AG04450 (cell line): ENCODE data around the gene DDR2. TPM values are rescaled to one million over a fixed set of nuclear protein-coding genes. Genes with fewer than 3 reads are reported as not detected.

Source experiments
- CTCF ChIA-PET: fragments of 300-600, 350-600 bp; formaldehyde crosslinking; extraction: SDS; loops from one replicate; lab custom pipeline; 2022; ENCODE audit warnings: antibody characterized with exemption, inconsistent platforms; lab: Charles Lee
- POLR2A ChIA-PET: fragments of 350-600 bp; formaldehyde crosslinking; extraction: SDS; loops from one replicate; lab custom pipeline; 2021; ENCODE audit warnings: antibody characterized with exemption, inconsistent platforms; lab: Yijun Ruan, JAX
- DNase-seq: peaks from one replicate; pipeline ENCODE4 v3.0.0-alpha.2; 2011; ENCODE audit warnings: low read depth, low spot score
- H3K27ac ChIP-seq: one replicate; pipeline ENCODE4 v1.5.1; 2012; ENCODE audit warnings: low read depth, low read length, control low read depth
- H3K27me3 ChIP-seq: one replicate; pipeline ENCODE4 v1.6.0; 2012; ENCODE audit warnings: low read length; ENCODE audit not compliant: control insufficient read depth, insufficient read depth
- H3K4me3 ChIP-seq: 2 replicates; pipeline ENCODE4 v1.5.1; 2011; ENCODE audit warnings: mild to moderate bottlenecking, low read depth, low read length, control low read depth
- H3K9me3 ChIP-seq: 2 replicates; pipeline ENCODE4 v1.5.1; 2012; ENCODE audit warnings: low read length; ENCODE audit not compliant: control insufficient read depth, insufficient read depth
- CTCF ChIP-seq: IDR thresholded peaks from 2 replicates; pipeline ENCODE4 v1.5.1; 2011; ENCODE audit warnings: low read depth, low read length, control low read depth, inconsistent platforms
- polyA plus RNA-seq: library from polyadenylated mRNA; depleted of rRNA; stranded (reverse); fragments of >200 nt; gene quantifications from 2 replicates; pipeline ENCODE4 v1.2.3, GENCODE V29; 2011

The DDR2 gene
- polyA plus RNA-seq, 1 experiment: 194 TPM

DNA sequence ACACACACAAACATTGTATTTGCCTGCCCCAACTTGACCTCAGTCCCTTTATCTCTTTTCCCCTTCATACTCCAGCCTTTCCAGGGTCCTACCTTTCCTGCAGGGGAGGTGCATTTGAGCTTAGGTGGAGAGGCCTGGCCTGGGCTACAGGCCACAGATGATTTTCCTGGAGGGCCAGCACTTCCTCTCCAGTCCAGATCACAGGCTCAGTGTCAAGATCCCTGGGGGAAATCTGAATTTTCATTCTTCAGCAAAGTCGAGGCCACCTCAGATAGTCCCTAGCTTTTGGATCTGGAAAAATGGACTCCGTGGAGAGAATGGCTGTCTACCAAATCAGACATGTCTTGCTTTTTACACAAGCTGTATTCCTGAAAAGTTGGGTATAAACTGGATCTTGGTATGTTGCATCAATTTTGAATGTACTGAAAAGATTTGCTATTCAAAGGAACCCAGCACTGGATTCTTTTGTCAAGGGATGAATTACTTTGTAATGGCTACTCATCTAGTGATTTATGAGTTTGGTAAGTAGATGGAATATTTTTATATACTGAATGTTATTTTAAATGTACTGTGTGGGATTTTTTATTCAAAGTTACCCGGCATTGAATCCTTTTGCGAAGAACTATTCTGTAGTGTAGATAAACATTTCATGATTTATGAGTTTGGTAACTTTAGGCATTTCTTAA lies 78.7 kb downstream of the DDR2 start:
- no peak for DNase-seq
- ChIA-PET POLR2A (interaction anchor here (0.8 to 1.1 kb wide), 3 partner anchors 15 to 81 kb away, joined by 3 to 5 read pairs (median 4); no protein-coding TSS in a partner anchor), CTCF (no interaction called here)
- Histone ChIP-seq H3K27me3 (no peaks in the 10 kb centered on the region), H3K4me3 (no peak overlapping the region), H3K27ac (peak overlapping the region; percentile 31), H3K9me3 (no peaks in the 10 kb centered on the region)
- TF ChIP-seq CTCF: no peak

- ChIA-PET POLR2A (no interaction called here), CTCF (interaction anchor here (1.4 to 1.5 kb wide), 2 partner anchors 98 to 99 kb away, joined by 4 read pairs; no protein-coding TSS in a partner anchor)
- Histone ChIP-seq H3K9me3 (no peaks in the 10 kb centered on the region), H3K4me3 (no peak overlapping the region), H3K27me3 (no peaks in the 10 kb centered on the region), H3K27ac (no peak overlapping the region)
- no peak for DNase-seq
- TF ChIP-seq CTCF: no peak
Measured at GRCh38 chr1:162712317-162713029, 80.2 kb downstream of the DDR2 start.

- POLR2A ChIA-PET: no interaction called here
- DNase-seq: no peak
- no peak overlapping the region for H3K4me3 ChIP-seq
- no peak for TF ChIP-seq CTCF
- H3K27ac ChIP-seq: no peak overlapping the region
- H3K9me3 ChIP-seq: no peaks in the 10 kb centered on the region
- CTCF ChIA-PET: interaction anchor here (3.7 kb wide), 1 partner anchor 102 kb away, joined by 9 read pairs; no protein-coding TSS in a partner anchor
- H3K27me3 ChIP-seq: no peaks in the 10 kb centered on the region
Measured at GRCh38 chr1:162716123-162716522, 83.9 kb downstream of the DDR2 start.

GRCh38 chr1:162716552-162716951 lies 84.3 kb downstream of the DDR2 start:
- TF ChIP-seq CTCF: no peak
- CTCF ChIA-PET: interaction anchor here (3.7 kb wide), 1 partner anchor 103 kb away, joined by 9 read pairs; no protein-coding TSS in a partner anchor
- Histone ChIP-seq H3K27ac (no peak overlapping the region), H3K27me3 (no peaks in the 10 kb centered on the region), H3K4me3 (no peak overlapping the region), H3K9me3 (no peaks in the 10 kb centered on the region)
- DNase-seq: no peak
- POLR2A ChIA-PET: no interaction called here
